OCI-LY3 (cell line): ENCODE measurements around the gene GTF2IRD1.
"Not testable (repeated sequence)": the region's sequence is repeated elsewhere in the genome, so short reads cannot be mapped to it uniquely, and the experiment has no call there.

Experiments used
- H2AFZ ChIP-seq: fragments of 200-600, 300-600 bp; shearing (Covaris generic); 2 replicates; pipeline ENCODE4 v1.6.0; 2014; ENCODE audit warnings: antibody characterized with exemption, low read depth, low read length
- H3K27ac ChIP-seq: fragments of 200-600, 300-600 bp; sonication (generic); 2 replicates; pipeline ENCODE4 v1.5.1; 2014; ENCODE audit warnings: mild to moderate bottlenecking, low read length, moderate library complexity, mixed read lengths
- H3K27me3 ChIP-seq: fragments of 200-600, 300-600 bp; sonication (generic); 2 replicates; pipeline ENCODE4 v1.6.1; 2014; ENCODE audit warnings: low read depth, low read length, mixed read lengths
- H3K36me3 ChIP-seq: fragments of 200-600, 300-600 bp; sonication (generic); replicated peaks from 2 replicates; pipeline ENCODE3; 2014; ENCODE audit warnings: low read depth, low read length, mixed read lengths
- H3K4me1 ChIP-seq: fragments of 300-600, 200-600 bp; sonication (generic); 2 replicates; pipeline ENCODE4 v1.6.1; 2014; ENCODE audit warnings: low read length, mixed read lengths
- H3K4me2 ChIP-seq: fragments of 200-600, 300-600 bp; sonication (generic); 2 replicates; pipeline ENCODE4 v1.6.1; 2014; ENCODE audit warnings: low read length, mixed read lengths
- H3K4me3 ChIP-seq: fragments of 300-600, 200-600 bp; sonication (generic); 2 replicates; pipeline ENCODE4 v1.5.1; 2014; ENCODE audit warnings: antibody characterized with exemption, mild to moderate bottlenecking, low read length, moderate library complexity
- H3K79me2 ChIP-seq: fragments of 300-600, 200-600 bp; shearing (Covaris generic); 2 replicates; pipeline ENCODE4 v1.6.1; 2014; ENCODE audit warnings: mild to moderate bottlenecking, low read length, mixed read lengths
- H3K9ac ChIP-seq: fragments of 300-600, 200-600 bp; shearing (Covaris generic); 2 replicates; pipeline ENCODE4 v1.6.0; 2014; ENCODE audit warnings: mild to moderate bottlenecking, low read length, moderate library complexity
- H3K9me3 ChIP-seq: fragments of 200-600, 300-600 bp; shearing (Covaris generic); 2 replicates; pipeline ENCODE4 v1.6.1; 2014; ENCODE audit warnings: low read length, mixed read lengths; ENCODE audit not compliant: insufficient read depth
- H4K20me1 ChIP-seq: fragments of 200-600, 300-600 bp; sonication (generic); 2 replicates; pipeline ENCODE4 v1.6.1; 2016; ENCODE audit warnings: low read length, mixed read lengths; ENCODE audit not compliant: insufficient read depth
- EZH2phosphoT487 ChIP-seq: fragments of 200-600 bp; shearing (Covaris generic); IDR thresholded peaks from 2 replicates; pipeline ENCODE4 v1.6.1; 2018; ENCODE audit warnings: antibody characterized with exemption, mixed run types, low read depth
- TF ChIP-seq, protein P1 (sequence below): fragments of 200-600, 300-600 bp; sonication (generic); IDR thresholded peaks from 2 replicates; pipeline ENCODE4 v1.5.1; 2014; ENCODE audit warnings: antibody characterized with exemption, low read length, low read depth

GTF2IRD1 gene

DNA sequence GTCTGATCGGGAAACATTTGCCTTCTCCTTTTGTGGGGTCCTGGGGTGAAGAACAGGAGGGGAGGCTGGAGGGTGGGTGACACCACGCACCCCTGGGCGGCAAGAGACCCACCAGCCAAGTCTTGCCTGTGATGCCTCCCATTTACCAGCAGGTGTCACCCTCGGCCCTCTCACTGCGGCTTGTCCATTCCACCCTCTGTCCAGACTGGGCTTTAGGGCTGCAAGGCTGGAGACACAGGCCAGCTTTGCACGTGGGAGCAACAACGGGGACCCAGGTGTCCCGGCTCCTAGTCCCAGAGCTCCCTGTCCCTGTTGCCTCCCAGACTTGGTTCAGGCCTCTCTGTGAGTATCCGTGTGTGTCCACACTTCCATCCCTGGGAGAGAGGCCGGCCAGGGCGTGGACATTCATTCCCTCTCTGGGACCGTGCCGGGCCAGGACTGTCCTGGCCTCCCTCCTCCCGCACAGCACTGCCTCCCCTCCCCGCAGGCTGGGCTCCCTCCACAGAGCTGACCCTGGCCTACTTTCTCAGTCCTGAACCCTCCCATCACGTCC, 36.2 kb upstream of the GTF2IRD1 start:
- H3K79me2 ChIP-seq = no peaks in the 10 kb centered on the region
- TF ChIP-seq, protein P1, sequence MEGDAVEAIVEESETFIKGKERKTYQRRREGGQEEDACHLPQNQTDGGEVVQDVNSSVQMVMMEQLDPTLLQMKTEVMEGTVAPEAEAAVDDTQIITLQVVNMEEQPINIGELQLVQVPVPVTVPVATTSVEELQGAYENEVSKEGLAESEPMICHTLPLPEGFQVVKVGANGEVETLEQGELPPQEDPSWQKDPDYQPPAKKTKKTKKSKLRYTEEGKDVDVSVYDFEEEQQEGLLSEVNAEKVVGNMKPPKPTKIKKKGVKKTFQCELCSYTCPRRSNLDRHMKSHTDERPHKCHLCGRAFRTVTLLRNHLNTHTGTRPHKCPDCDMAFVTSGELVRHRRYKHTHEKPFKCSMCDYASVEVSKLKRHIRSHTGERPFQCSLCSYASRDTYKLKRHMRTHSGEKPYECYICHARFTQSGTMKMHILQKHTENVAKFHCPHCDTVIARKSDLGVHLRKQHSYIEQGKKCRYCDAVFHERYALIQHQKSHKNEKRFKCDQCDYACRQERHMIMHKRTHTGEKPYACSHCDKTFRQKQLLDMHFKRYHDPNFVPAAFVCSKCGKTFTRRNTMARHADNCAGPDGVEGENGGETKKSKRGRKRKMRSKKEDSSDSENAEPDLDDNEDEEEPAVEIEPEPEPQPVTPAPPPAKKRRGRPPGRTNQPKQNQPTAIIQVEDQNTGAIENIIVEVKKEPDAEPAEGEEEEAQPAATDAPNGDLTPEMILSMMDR = peak; percentile 91
- TF ChIP-seq EZH2phosphoT487 = no peak
- H3K4me1 ChIP-seq = 0 out of 2 replicates have a peak, but pooled peaks cover 3% of the 10 kb centered on the region
- peak overlapping the region; percentile 47; the same call in 1 of the 2 replicates for H2AFZ ChIP-seq
- H3K4me2 ChIP-seq = peak overlapping the region; percentile 57
- no peaks in the 10 kb centered on the region for H3K36me3 ChIP-seq
- no peaks in the 10 kb centered on the region for H3K9me3 ChIP-seq
- no peaks in the 10 kb centered on the region for H3K27me3 ChIP-seq
- no peak overlapping the region for H3K9ac ChIP-seq
- H3K27ac ChIP-seq = no peak overlapping the region
- no peaks in the 10 kb centered on the region for H4K20me1 ChIP-seq
- no peak overlapping the region for H3K4me3 ChIP-seq

GRCh38 chr7:74418076-74418475, 35.6 kb upstream of the GTF2IRD1 start:
- H3K4me2 ChIP-seq = no peak overlapping the region
- H3K4me3 ChIP-seq = no peak overlapping the region
- no peaks in the 10 kb centered on the region for H3K36me3 ChIP-seq
- H3K9me3 ChIP-seq = no peaks in the 10 kb centered on the region
- no peak overlapping the region for H3K9ac ChIP-seq
- TF ChIP-seq, protein P1 = no peak
- no peak for TF ChIP-seq EZH2phosphoT487
- no peaks in the 10 kb centered on the region for H4K20me1 ChIP-seq
- H3K79me2 ChIP-seq = no peaks in the 10 kb centered on the region
- H3K27me3 ChIP-seq = no peaks in the 10 kb centered on the region
- H3K27ac ChIP-seq = no peak overlapping the region
- 0 out of 2 replicates have a peak, but pooled peaks cover 3% of the 10 kb centered on the region for H3K4me1 ChIP-seq
- H2AFZ ChIP-seq = no peak overlapping the region

DNA sequence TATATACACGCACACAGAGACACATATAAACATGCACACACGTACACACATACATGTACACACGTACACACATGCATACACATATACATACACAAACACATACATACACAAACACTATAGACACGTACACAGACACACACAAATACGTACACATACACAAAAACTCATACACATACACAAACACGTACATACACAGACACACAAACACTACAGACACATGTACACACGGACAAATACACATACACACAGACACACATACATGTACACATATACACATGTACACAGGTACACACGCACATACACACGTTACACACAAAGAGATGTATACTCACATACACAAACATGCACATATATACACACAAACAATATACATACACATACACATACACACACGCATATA, 35.2 kb upstream of the GTF2IRD1 start:
- Histone ChIP-seq H2AFZ (no peak overlapping the region), H3K4me3 (no peak overlapping the region), H3K9ac (no peak overlapping the region), H3K36me3 (no peaks in the 10 kb centered on the region), H3K27ac (no peak overlapping the region), H3K4me1 (0 out of 2 replicates have a peak, but pooled peaks cover 3% of the 10 kb centered on the region), H3K27me3 (no peaks in the 10 kb centered on the region), H4K20me1 (no peaks in the 10 kb centered on the region), H3K79me2 (no peaks in the 10 kb centered on the region), H3K9me3 (no peaks in the 10 kb centered on the region), H3K4me2 (no peak overlapping the region)
- TF ChIP-seq, protein P1 = no peak
- TF ChIP-seq EZH2phosphoT487 = no peak

- not testable (repeated sequence) for H2AFZ ChIP-seq, H3K27me3 ChIP-seq, H3K4me2 ChIP-seq, H4K20me1 ChIP-seq, H3K27ac ChIP-seq, H3K4me1 ChIP-seq, H3K36me3 ChIP-seq, H3K79me2 ChIP-seq, H3K9me3 ChIP-seq, H3K4me3 ChIP-seq, H3K9ac ChIP-seq
These were observed 34.5 kb upstream of the GTF2IRD1 start for GRCh38 chr7:74419232-74419631.
